ENCODE results near the gene ATP2C2. TPM values are rescaled to one million over a fixed set of nuclear protein-coding genes. Genes with fewer than 3 reads are reported as not detected.

The ATP2C2 gene
- total RNA-seq, 2 donors from 2014 or later: 2.0 to 2.6 TPM

GRCh38 chr16:84320511-84320910, 47.8 kb upstream of the ATP2C2 start:
- DNase-seq: no peak
- H3K4me3 Mint-ChIP-seq: no peak overlapping the region
- H3K4me3 ChIP-seq (ENCODE audit: low read length): no peak overlapping the region
- peaks cover 3% of the 10 kb centered on the region for H3K4me1 ChIP-seq (ENCODE audit: control insufficient read depth, insufficient read depth, low read length)
- no peak for TF ChIP-seq CTCF (conservative IDR thresholded peaks at IDR 0.05)
- H3K27me3 ChIP-seq (ENCODE audit: control insufficient read depth, insufficient read depth, low read length, poor library complexity, severe bottlenecking): peaks cover 8% of the 10 kb centered on the region
- H3K36me3 ChIP-seq (ENCODE audit: control insufficient read depth, insufficient read depth, low read length): no peaks in the 10 kb centered on the region
- H3K9me3 Mint-ChIP-seq: peaks cover 7% of the 10 kb centered on the region
- H3K27me3 Mint-ChIP-seq (ENCODE audit: insufficient read depth): peaks cover 3% of the 10 kb centered on the region
- H3K9me3 ChIP-seq (ENCODE audit: control insufficient read depth, low read length): peaks cover 4% of the 10 kb centered on the region
- no peak overlapping the region for H3K27ac Mint-ChIP-seq
- 84 to 88% methylated on average over 5 of the region's 5 CpGs for WGBS, 2 experiments (ENCODE audit: insufficient coverage in 1 of 2, insufficient read length in 1 of 2)
- H3K9ac ChIP-seq (ENCODE audit: extremely low read depth, low read length, poor library complexity, severe bottlenecking): no peak overlapping the region
- H3K27ac ChIP-seq (ENCODE audit: low read depth, low read length): no peak overlapping the region
- H3K4me1 Mint-ChIP-seq: peaks cover 5% of the 10 kb centered on the region
- H3K36me3 Mint-ChIP-seq (ENCODE audit: low read depth): no peaks in the 10 kb centered on the region

GRCh38 chr16:84321932-84322331, 46.4 kb upstream of the ATP2C2 start:
- WGBS, 2 experiments (ENCODE audit: insufficient coverage in 1 of 2, insufficient read length in 1 of 2): 79 to 93% methylated on average over 2 to 3 of the region's 4 CpGs
- Mint-ChIP-seq H3K27me3 (ENCODE audit: insufficient read depth) (peaks cover 3% of the 10 kb centered on the region), H3K4me1 (no peaks in the 10 kb centered on the region), H3K27ac (no peak overlapping the region), H3K9me3 (peaks cover 7% of the 10 kb centered on the region), H3K36me3 (ENCODE audit: low read depth) (no peaks in the 10 kb centered on the region), H3K4me3 (no peak overlapping the region)
- H3K27ac ChIP-seq (ENCODE audit: low read depth, low read length): no peak overlapping the region
- H3K36me3 ChIP-seq (ENCODE audit: control insufficient read depth, insufficient read depth, low read length): no peaks in the 10 kb centered on the region
- no peak overlapping the region for H3K4me3 ChIP-seq (ENCODE audit: low read length)
- peaks cover 4% of the 10 kb centered on the region for H3K9me3 ChIP-seq (ENCODE audit: control insufficient read depth, low read length)
- TF ChIP-seq CTCF (conservative IDR thresholded peaks at IDR 0.05): no peak
- DNase-seq: no peak
- H3K9ac ChIP-seq (ENCODE audit: extremely low read depth, low read length, poor library complexity, severe bottlenecking): no peak overlapping the region
- H3K4me1 ChIP-seq (ENCODE audit: control insufficient read depth, insufficient read depth, low read length): peaks cover 3% of the 10 kb centered on the region
- H3K27me3 ChIP-seq (ENCODE audit: control insufficient read depth, insufficient read depth, low read length, poor library complexity, severe bottlenecking): peaks cover 8% of the 10 kb centered on the region

- H3K36me3 ChIP-seq (ENCODE audit: control insufficient read depth, insufficient read depth, low read length): no peaks in the 10 kb centered on the region
- peaks cover 3% of the 10 kb centered on the region for H3K9me3 ChIP-seq (ENCODE audit: control insufficient read depth, low read length)
- DNase-seq: no peak
- peaks cover 8% of the 10 kb centered on the region for H3K27me3 ChIP-seq (ENCODE audit: control insufficient read depth, insufficient read depth, low read length, poor library complexity, severe bottlenecking)
- H3K27me3 Mint-ChIP-seq (ENCODE audit: insufficient read depth): peaks cover 3% of the 10 kb centered on the region
- WGBS, 2 experiments (ENCODE audit: insufficient coverage in 1 of 2, insufficient read length in 1 of 2): 89 to 100% methylated on average over 2 to 4 of the region's 4 CpGs
- peaks cover 4% of the 10 kb centered on the region for H3K9me3 Mint-ChIP-seq
- no peak for TF ChIP-seq CTCF (conservative IDR thresholded peaks at IDR 0.05)
- no peak overlapping the region for H3K4me3 ChIP-seq (ENCODE audit: low read length)
- H3K27ac ChIP-seq (ENCODE audit: low read depth, low read length): no peak overlapping the region
- no peak overlapping the region for H3K9ac ChIP-seq (ENCODE audit: extremely low read depth, low read length, poor library complexity, severe bottlenecking)
- peaks cover 3% of the 10 kb centered on the region for H3K4me1 ChIP-seq (ENCODE audit: control insufficient read depth, insufficient read depth, low read length)
- H3K4me3 Mint-ChIP-seq: no peak overlapping the region
- no peak overlapping the region for H3K27ac Mint-ChIP-seq
- no peaks in the 10 kb centered on the region for H3K36me3 Mint-ChIP-seq (ENCODE audit: low read depth)
- no peaks in the 10 kb centered on the region for H3K4me1 Mint-ChIP-seq
These were observed 45.6 kb upstream of the ATP2C2 start for GRCh38 chr16:84322749-84323148.
